Epithelial cell of esophagus (primary cell): ENCODE results near the gene ZSWIM5.
"Not testable (repeated sequence)": the region's sequence is repeated elsewhere in the genome, so short reads cannot be mapped to it uniquely, and the experiment has no call there.

Experiments used
- DNase-seq: peaks from one replicate; pipeline ENCODE4 v3.0.0; 2010; ENCODE audit warnings: low read depth
- H3K4me3 ChIP-seq: 2 replicates; pipeline ENCODE4 v1.5.1; 2011; ENCODE audit warnings: mild to moderate bottlenecking, low read length, control low read depth
- CTCF ChIP-seq: IDR thresholded peaks from 2 replicates; pipeline ENCODE4 v1.5.1; 2011; ENCODE audit warnings: low read depth, mild to moderate bottlenecking, low read length, control low read depth, inconsistent platforms; ENCODE audit not compliant: insufficient read depth; ENCODE audit errors: missing control alignments

Gene ZSWIM5

GRCh38 chr1:45002650-45003645 is 203.5 kb downstream of the ZSWIM5 start:
- TF ChIP-seq CTCF = no peak
- no peak overlapping the region for H3K4me3 ChIP-seq
- DNase-seq = no peak

GRCh38 chr1:45001576-45001975 is 204.8 kb downstream of the ZSWIM5 start:
- DNase-seq, H3K4me3 ChIP-seq: not testable (repeated sequence)

GRCh38 chr1:45001011-45001481 is 205.4 kb downstream of the ZSWIM5 start:
- no peak overlapping the region for H3K4me3 ChIP-seq

GRCh38 chr1:44999232-44999631 is 207.2 kb downstream of the ZSWIM5 start:
- DNase-seq = no peak

More at GRCh38 chr1:45001011-45001481, 205.4 kb downstream of the ZSWIM5 start:
- no peak for DNase-seq
- TF ChIP-seq CTCF = no peak

GRCh38 chr1:44995467-44996238 is 210.8 kb downstream of the ZSWIM5 start:
- no peak overlapping the region for H3K4me3 ChIP-seq
- TF ChIP-seq CTCF = no peak
- DNase-seq = no peak

More at GRCh38 chr1:44999232-44999631, 207.2 kb downstream of the ZSWIM5 start:
- no peak for TF ChIP-seq CTCF
- no peak overlapping the region for H3K4me3 ChIP-seq

- TF ChIP-seq CTCF = no peak
- H3K4me3 ChIP-seq = no peak overlapping the region
- no peak for DNase-seq
These were observed 212.0 kb downstream of the ZSWIM5 start for GRCh38 chr1:44994309-44994898.

GRCh38 chr1:44988531-44989156 is 217.8 kb downstream of the ZSWIM5 start:
- H3K4me3 ChIP-seq = no peak overlapping the region
- no peak for TF ChIP-seq CTCF
- DNase-seq = no peak
